ENCODE results near the gene CTXN2.

The CTXN2 gene

DNA sequence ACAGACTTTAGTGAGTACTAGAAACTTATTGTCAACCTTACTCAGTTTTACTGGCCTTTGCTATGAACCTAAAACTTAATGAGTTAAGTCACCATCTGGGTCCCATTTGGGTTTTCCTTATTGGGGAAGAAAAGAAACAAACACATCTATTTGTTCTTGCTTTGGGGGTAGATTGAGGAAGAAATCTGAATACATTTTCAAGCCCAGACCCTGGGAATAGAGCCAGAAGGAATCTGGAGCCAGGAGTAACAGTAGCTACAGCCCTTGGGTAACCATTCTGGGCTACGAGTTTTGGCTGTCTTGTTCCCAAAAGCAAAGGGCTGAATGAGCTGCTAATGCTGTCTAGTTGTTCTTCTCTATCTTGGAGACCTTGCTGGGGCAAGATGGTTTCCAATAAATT is 31.2 kb downstream of the CTXN2 start:
- no peak for DNase-seq (ENCODE audit: low read depth in 2 of 2)

GRCh38 chr15:48225771-48226170 is 34.3 kb downstream of the CTXN2 start:
- DNase-seq (ENCODE audit: low read depth in 2 of 2), result no peak

- no peak for DNase-seq (ENCODE audit: low read depth in 2 of 2)
Measured at GRCh38 chr15:48230498-48230897, 39.0 kb downstream of the CTXN2 start.

DNA sequence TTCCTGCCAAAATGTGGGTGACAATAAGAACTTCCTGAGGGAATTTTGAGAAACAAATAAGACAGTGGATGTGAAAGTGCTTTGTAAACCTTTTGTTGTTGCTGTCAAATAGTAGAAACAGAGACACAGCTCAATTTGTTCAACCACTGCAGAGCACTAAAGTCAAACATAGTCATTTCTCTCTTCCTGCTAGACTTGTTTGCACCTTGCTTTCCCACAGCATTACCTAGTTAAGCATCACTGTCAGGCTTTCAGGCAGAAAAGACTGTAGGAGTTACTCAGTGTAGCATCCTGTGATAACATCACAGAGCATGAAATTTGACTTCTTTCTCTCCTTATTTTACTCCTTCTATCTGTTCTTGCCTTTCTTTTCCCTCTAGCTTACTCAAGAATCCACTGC is 41.8 kb downstream of the CTXN2 start:
- no peak for DNase-seq (ENCODE audit: low read depth in 2 of 2)

DNA sequence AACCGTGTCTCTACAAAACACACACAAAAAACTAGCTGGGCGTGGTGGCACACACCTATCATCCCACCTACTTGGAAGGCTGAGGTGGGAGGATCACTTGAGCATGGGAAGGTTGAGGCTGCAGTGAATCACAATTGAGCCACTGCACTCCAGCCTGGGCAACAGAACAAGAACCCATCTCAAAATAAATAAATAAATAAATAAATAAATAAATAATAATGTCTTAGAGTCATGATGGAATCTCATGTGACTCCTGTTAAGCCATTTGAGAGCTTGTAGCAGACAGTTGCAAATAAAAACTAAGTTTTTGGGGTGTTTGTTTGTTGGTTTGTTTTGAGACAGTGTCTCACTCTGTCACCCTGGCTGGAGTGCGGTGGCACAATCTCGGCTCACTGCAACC is 47.9 kb downstream of the CTXN2 start:
- DNase-seq (ENCODE audit: low read depth in 2 of 2), result no peak

DNA sequence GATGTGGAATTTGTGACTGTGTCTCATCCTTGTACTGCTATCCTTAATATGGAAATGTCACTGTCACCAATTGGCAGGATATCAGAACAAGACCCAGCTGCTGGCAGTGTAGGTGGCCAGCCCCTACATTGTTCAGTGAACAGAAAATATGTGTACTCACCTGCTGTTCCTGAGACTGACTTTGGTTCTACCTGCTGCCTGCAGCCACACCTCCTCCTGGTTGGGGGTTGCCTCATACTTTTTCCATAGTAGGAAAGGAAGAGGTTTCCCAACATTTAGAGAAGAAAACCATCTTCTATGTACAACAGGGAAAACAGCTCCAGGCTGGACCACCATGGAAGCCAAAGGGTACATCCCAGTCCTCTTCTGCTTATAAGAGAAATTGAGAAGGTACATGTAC is 50.5 kb downstream of the CTXN2 start:
- DNase-seq (ENCODE audit: low read depth in 2 of 2), result no peak

DNA sequence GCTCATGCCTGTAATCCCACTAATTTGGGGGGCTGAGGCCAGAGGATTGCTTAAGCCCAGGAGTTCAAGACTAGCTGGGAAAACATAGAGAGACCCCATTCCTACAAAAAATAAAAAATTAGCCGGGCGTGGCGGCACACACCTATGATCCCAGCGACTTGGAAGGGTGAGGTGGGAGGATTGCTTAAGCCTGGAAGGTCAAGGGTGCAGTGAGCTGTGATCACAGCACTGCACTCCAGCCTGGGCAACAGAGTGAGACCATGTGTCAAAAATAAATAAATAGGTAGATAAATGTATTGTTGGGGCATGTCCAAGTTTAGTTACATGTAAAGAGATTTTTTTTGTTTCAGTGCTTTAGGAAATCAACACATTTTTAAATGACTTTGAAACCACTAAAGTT is 51.1 kb downstream of the CTXN2 start:
- DNase-seq (ENCODE audit: low read depth in 2 of 2), result no peak

DNA sequence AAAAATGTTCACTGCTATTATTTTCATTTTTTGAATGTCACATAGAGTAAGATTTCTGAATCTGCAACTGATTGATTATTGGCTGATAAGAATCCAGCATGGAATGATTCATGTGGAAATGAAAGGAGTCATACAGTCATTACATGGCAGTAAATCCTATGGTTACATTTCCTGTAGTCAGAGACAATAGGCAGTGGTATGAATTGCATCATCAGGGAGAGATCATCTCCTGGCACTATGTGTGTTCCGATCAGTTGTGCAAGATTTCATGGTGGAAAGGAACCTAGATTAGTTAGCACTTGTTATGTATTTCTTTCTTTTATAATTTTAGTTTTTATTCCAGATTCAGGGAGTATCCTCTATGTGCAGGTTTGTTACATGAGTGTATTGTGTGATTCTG is 53.5 kb downstream of the CTXN2 start:
- DNase-seq (ENCODE audit: low read depth in 2 of 2), result peak in 1 of 2 experiments; percentile 11

DNA sequence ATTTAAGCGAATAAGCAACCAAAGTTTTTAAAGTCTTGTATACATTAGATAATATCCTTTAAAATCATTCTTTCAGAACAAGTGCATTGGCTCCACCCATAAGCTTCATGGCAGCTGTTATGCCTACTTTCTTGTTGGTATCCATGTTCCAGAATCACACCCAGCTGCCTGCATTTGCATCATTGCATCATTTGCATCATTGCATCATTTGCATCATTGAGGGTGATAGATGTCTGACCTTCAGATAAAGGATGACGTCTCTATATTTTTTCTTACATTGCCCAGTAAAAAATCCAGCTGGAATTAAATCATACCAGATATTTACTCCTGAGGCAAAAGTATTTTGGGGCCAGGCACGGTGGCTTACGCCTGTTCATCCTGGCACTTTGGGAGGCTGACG is 56.9 kb downstream of the CTXN2 start:
- DNase-seq (ENCODE audit: low read depth in 2 of 2), result no peak

GRCh38 chr15:48250640-48251076 is 59.2 kb downstream of the CTXN2 start:
- peak; percentile 62 to 69 for DNase-seq (ENCODE audit: low read depth in 2 of 2)

GRCh38 chr15:48253172-48253571 is 61.7 kb downstream of the CTXN2 start:
- DNase-seq (ENCODE audit: low read depth in 2 of 2), result no peak

All from fibroblast of skin of left quadriceps (primary cell).